GM23248 (cell line): Measurements from ENCODE around the gene ZNF438.

Experiments used
- EZH2 ChIP-seq: fragments of 200-600 bp; sonication (generic); IDR thresholded peaks from 2 replicates; pipeline ENCODE4 v1.6.1; 2018; ENCODE audit warnings: antibody characterized with exemption, mild to moderate bottlenecking; ENCODE audit not compliant: insufficient read depth, poor library complexity, severe bottlenecking
- EZH2phosphoT487 ChIP-seq: fragments of 200-600 bp; sonication (generic); IDR thresholded peaks from 2 replicates; pipeline ENCODE4 v1.6.1; 2018; ENCODE audit warnings: antibody characterized with exemption, moderate library complexity, mild to moderate bottlenecking, low read depth; ENCODE audit not compliant: insufficient read depth

GRCh38 chr10:31011017-31011664 is 20.5 kb downstream of the ZNF438 start:
- no peak for TF ChIP-seq EZH2phosphoT487
- TF ChIP-seq EZH2, result no peak
